Heart right ventricle (tissue), 16 donors: ENCODE data around the gene CCPG1. TPM values are rescaled to one million over a fixed set of nuclear protein-coding genes. Genes with fewer than 3 reads are reported as not detected.

Source experiments
- ATAC-seq, 8 donors: fragments of 200-7000 bp; cut with Tn5 transposase; one replicate each; pipeline ENCODE4 v1.9.1; 2020; ENCODE audit warnings: mild to moderate bottlenecking in 8 of 8, moderate library complexity in 8 of 8, moderate number of reproducible peaks in 1 of 8
- DNase-seq, 2 donors: peaks; one replicate each; pipeline ENCODE4 v3.0.0-alpha.2; 2020
- H3K27ac ChIP-seq, 10 donors: fragments of 200-600 bp; sonication (generic) in 2 of 10; one replicate each; pipeline versions ENCODE4 v1.5.0 to v1.8.0; 2020 to 2022; ENCODE audit warnings: mild to moderate bottlenecking in 3 of 10
- H3K27me3 ChIP-seq, 7 donors: fragments of 200-600 bp; one replicate each; pipeline ENCODE4 v1.8.0; 2021 to 2022; ENCODE audit warnings: mild to moderate bottlenecking in 2 of 7
- H3K36me3 ChIP-seq, 9 donors: fragments of 200-600 bp; sonication (generic) in 1 of 9; one replicate each; pipeline versions ENCODE4 v1.5.0 to v1.8.0; 2020 to 2022; ENCODE audit warnings: mild to moderate bottlenecking in 2 of 9
- H3K4me1 ChIP-seq, 9 donors: fragments of 200-600 bp; sonication (generic) in 1 of 9; one replicate each; pipeline versions ENCODE4 v1.5.0 to v1.8.0; 2020 to 2022; ENCODE audit warnings: mild to moderate bottlenecking in 4 of 9
- H3K4me3 ChIP-seq, 10 donors: fragments of 200-600 bp; sonication (generic) in 2 of 10; one replicate each; pipeline versions ENCODE4 v1.5.0 to v1.8.0; 2020 to 2022; ENCODE audit warnings: mild to moderate bottlenecking in 7 of 10, moderate library complexity in 2 of 10
- H3K9me3 ChIP-seq, 11 donors: fragments of 200-600 bp in 10 of 11; sonication (generic) in 2 of 11; one replicate each; pipeline versions ENCODE4 v1.5.0 to v1.8.0; 2013 to 2022; ENCODE audit warnings: mild to moderate bottlenecking in 2 of 11, control low read depth in 1 of 11, moderate library complexity in 1 of 11
- WGBS, 2 donors: extraction: QIAGEN DNeasy Blood & Tissue Kit; methylation state at CpG; one replicate each; pipeline ENCODE4 v1.1.7; 2013; ENCODE audit warnings: inconsistent platforms in 1 of 2; 5-methylcytosine and 5-hydroxymethylcytosine counted together
- intact Hi-C, 10 donors: fragments of 100-400 bp; cut with DNase I; formaldehyde crosslinking; loops; one replicate each; pipeline versions ENCODE4 v1.11.1 to v1.14.2; 2022
- polyA plus RNA-seq, 2 donors: library from polyadenylated mRNA; stranded (reverse); fragments of 200-250 nt; gene quantifications; one replicate each; pipeline ENCODE4 v1.2.3, GENCODE V29; 2013
- total RNA-seq, 10 donors: library from RNA; stranded (reverse); fragmentation: NEBNext Ultra II Directional in 3 of 10; extraction: Animal tissue kit (Norgen Biotek cat#: 25700) in 3 of 10; gene quantifications; one replicate each; pipeline versions ENCODE4 v1.2.1 to v1.2.4, GENCODE V29; 2021 to 2023
- TF ChIP-seq, protein P1 (sequence below), 9 donors: fragments of 200-600 bp; sonication (generic) in 2 of 9; IDR thresholded peaks; one replicate each; pipeline versions ENCODE4 v1.5.0 to v1.8.0; 2021 to 2022; ENCODE audit warnings: antibody characterized with exemption in 9 of 9, mild to moderate bottlenecking in 5 of 9, moderate library complexity in 1 of 9
- donor health status: Arrhythmogenic right ventricular cardiomyopathy.
- donor health status: ischemic (EF 13 %, LVEDD 7.1; RV severe dilation, severe dysfunction).
- donor health status: healthy with polysubstance abuse.
- donor health status: DM: no; HTN: yes; CAD: no.
- donor health status: DM: no; HTN: no; CAD: no.
- donor health status: ischemic (EF 25% LVEDD 6.9; RV normal size, moderate dysfunction).
- donor health status: ischemic (EF 25% LVEDD 5.7; RV mildly dilated, moderate dysfunction).
- donor health status: healthy.
- donor health status: DM: yes; HTN: yes; CAD: no.
- donor health status: Ischemic cardiomyopathy.
- donor health status: ischemic (EF 35%, LVEDD 5.7; RV mildly dilated, moderate dysfunction).
- donor health status: nonischemic (EF 11% LVEDD 7.7; RV severe dilation, severe dysfunction).
- donor health status: DM: yes; HTN: yes; CAD: no.
- donor health status: PGD.
- donor health status: ischemic (EF 29% LVEDD 5.4; RV normal size, mild dysfunction).
- donor health status: nonischemic (EF 23%, LVEDD 6.1; RV moderate dilation, normal function).

The CCPG1 gene
- total and polyA plus RNA-seq, 12 donors, result 24.5 to 106 (median 86.3) TPM

GRCh38 chr15:55362641-55363040 lies 45.5 kb downstream of the CCPG1 start:
- Histone ChIP-seq H3K27ac (no peak overlapping the region), H3K9me3 (no peaks in the 10 kb centered on the region), H3K4me3 (no peak overlapping the region), H3K36me3 (peaks cover 0 to 82% (median 19%) of the 10 kb centered on the region in 9 donors), H3K27me3 (no peaks in the 10 kb centered on the region), H3K4me1 (no peaks in the 10 kb centered on the region)
- intact Hi-C loops, result no loop called here
- ATAC-seq (no peak), DNase-seq (no peak)
- TF ChIP-seq, protein P1, sequence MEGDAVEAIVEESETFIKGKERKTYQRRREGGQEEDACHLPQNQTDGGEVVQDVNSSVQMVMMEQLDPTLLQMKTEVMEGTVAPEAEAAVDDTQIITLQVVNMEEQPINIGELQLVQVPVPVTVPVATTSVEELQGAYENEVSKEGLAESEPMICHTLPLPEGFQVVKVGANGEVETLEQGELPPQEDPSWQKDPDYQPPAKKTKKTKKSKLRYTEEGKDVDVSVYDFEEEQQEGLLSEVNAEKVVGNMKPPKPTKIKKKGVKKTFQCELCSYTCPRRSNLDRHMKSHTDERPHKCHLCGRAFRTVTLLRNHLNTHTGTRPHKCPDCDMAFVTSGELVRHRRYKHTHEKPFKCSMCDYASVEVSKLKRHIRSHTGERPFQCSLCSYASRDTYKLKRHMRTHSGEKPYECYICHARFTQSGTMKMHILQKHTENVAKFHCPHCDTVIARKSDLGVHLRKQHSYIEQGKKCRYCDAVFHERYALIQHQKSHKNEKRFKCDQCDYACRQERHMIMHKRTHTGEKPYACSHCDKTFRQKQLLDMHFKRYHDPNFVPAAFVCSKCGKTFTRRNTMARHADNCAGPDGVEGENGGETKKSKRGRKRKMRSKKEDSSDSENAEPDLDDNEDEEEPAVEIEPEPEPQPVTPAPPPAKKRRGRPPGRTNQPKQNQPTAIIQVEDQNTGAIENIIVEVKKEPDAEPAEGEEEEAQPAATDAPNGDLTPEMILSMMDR (IDR thresholded peaks at IDR 0.05), result no peak
- 99 to 100% methylated on average over 2 of the region's 2 CpGs for WGBS, 2 donors

- H3K4me1 ChIP-seq, result no peaks in the 10 kb centered on the region
- no peak for ATAC-seq
- H3K27ac ChIP-seq, result no peak overlapping the region
- no peak overlapping the region for H3K4me3 ChIP-seq
- TF ChIP-seq, protein P1 (IDR thresholded peaks at IDR 0.05), result no peak
- WGBS, 2 donors, result 89 to 91% methylated on average over 10 of the region's 10 CpGs
- no peaks in the 10 kb centered on the region for H3K27me3 ChIP-seq
- DNase-seq, result no peak
- intact Hi-C loops, result no loop called here
- H3K9me3 ChIP-seq, result no peaks in the 10 kb centered on the region
- peaks cover 0 to 96% (median 21%) of the 10 kb centered on the region in 9 donors for H3K36me3 ChIP-seq
Measured at GRCh38 chr15:55361048-55361447, 47.1 kb downstream of the CCPG1 start.

DNA sequence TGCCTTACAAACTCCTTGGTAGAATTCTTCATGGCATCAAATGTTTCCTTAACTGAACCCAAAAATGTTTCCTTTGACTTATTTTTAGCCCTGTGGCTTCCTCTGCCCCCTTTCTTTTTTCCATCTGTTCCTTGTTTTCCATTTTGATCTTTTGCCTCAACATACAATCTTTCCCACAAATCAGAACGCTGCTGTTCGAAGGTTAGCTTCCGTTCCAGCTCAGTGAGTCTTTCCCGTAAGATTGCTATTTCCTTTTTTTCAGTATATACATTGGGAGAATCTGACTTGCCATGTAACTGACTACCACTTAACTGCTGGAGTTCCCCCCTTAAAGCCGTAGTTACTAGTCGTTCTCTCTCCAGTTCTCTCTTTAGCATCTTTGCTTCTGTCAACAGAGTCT lies 47.9 kb downstream of the CCPG1 start:
- Histone ChIP-seq H3K27ac (no peak overlapping the region), H3K27me3 (no peaks in the 10 kb centered on the region), H3K4me1 (no peaks in the 10 kb centered on the region), H3K36me3 (peaks cover 0 to 99% (median 28%) of the 10 kb centered on the region in 9 donors), H3K9me3 (no peaks in the 10 kb centered on the region), H3K4me3 (no peak overlapping the region)
- ATAC-seq (no peak), DNase-seq (no peak)
- 66 to 69% methylated on average over 6 of the region's 6 CpGs for WGBS, 2 donors
- intact Hi-C loops, result no loop called here
- TF ChIP-seq, protein P1 (IDR thresholded peaks at IDR 0.05), result no peak

- DNase-seq (no peak), ATAC-seq (no peak)
- intact Hi-C loops, result no loop called here
- TF ChIP-seq, protein P1 (IDR thresholded peaks at IDR 0.05), result no peak
- Histone ChIP-seq H3K27me3 (no peaks in the 10 kb centered on the region), H3K27ac (no peak overlapping the region), H3K4me3 (no peak overlapping the region), H3K4me1 (no peaks in the 10 kb centered on the region), H3K9me3 (no peaks in the 10 kb centered on the region), H3K36me3 (peaks cover 0 to 99% (median 23%) of the 10 kb centered on the region in 9 donors)
Measured at GRCh38 chr15:55358471-55358870, 49.7 kb downstream of the CCPG1 start.
